GM20000 (cell line): Measurements from ENCODE around the gene IL31.

Experiments used
- DNase-seq: peaks from one replicate; pipeline ENCODE4 v3.0.0; 2012; ENCODE audit warnings: low spot score
- CTCF ChIP-seq: IDR thresholded peaks from 2 replicates; pipeline ENCODE4 v1.5.1; 2012; ENCODE audit warnings: mild to moderate bottlenecking, control low read depth; ENCODE audit errors: extremely low read depth, missing control alignments

Gene IL31

GRCh38 chr12:122130150-122130549 is 43.9 kb downstream of the IL31 start:
- DNase-seq: no peak
- TF ChIP-seq CTCF: no peak

GRCh38 chr12:122129131-122129530 is 44.9 kb downstream of the IL31 start:
- no peak for DNase-seq
- TF ChIP-seq CTCF: no peak

GRCh38 chr12:122128481-122128880 is 45.5 kb downstream of the IL31 start:
- no peak for TF ChIP-seq CTCF
- DNase-seq: no peak

GRCh38 chr12:122127839-122128238 is 46.2 kb downstream of the IL31 start:
- no peak for DNase-seq
- no peak for TF ChIP-seq CTCF

GRCh38 chr12:122126713-122127597 is 47.1 kb downstream of the IL31 start:
- DNase-seq: no peak
- TF ChIP-seq CTCF: no peak

GRCh38 chr12:122126342-122126635 is 47.7 kb downstream of the IL31 start:
- DNase-seq: no peak
- no peak for TF ChIP-seq CTCF

- no peak for DNase-seq
- no peak for TF ChIP-seq CTCF
Measured at GRCh38 chr12:122125452-122126341, 48.3 kb downstream of the IL31 start.
